GM19025 (cell line): ENCODE data around the gene SAC3D1.

ENCODE experiments used
- ATAC-seq: cut with Tn5 transposase; IDR thresholded peaks from one replicate; pipeline ENCODE4 v1.9.1; 2021; ENCODE audit warnings: mild to moderate bottlenecking, low read depth, moderate library complexity; ENCODE audit not compliant: unreplicated experiment

SAC3D1 gene

GRCh38 chr11:65058419-65059054, 17.5 kb downstream of the SAC3D1 start, which contains the start of gene NAALADL1:
Gene NAALADL1, minus strand, starts transcription at chr11:65058553. Its CDS starts 32 bp downstream, at chr11:65058521.
- ATAC-seq, result no peak

GRCh38 chr11:65059523-65059922, 18.5 kb downstream of the SAC3D1 start:
- ATAC-seq, result no peak

GRCh38 chr11:65059959-65060824, 19.2 kb downstream of the SAC3D1 start:
- ATAC-seq, result no peak

- ATAC-seq, result no peak
Observed at GRCh38 chr11:65060913-65061408, 20.0 kb downstream of the SAC3D1 start.

- ATAC-seq, result no peak
Observed at GRCh38 chr11:65063532-65063931, 22.5 kb downstream of the SAC3D1 start.

- ATAC-seq, result no peak
Observed at GRCh38 chr11:65064847-65065240, 23.8 kb downstream of the SAC3D1 start.

GRCh38 chr11:65065851-65066250, 24.8 kb downstream of the SAC3D1 start:
- ATAC-seq, result no peak

GRCh38 chr11:65066315-65066714, 25.3 kb downstream of the SAC3D1 start:
- ATAC-seq, result no peak

- no peak for ATAC-seq
Observed at GRCh38 chr11:65066805-65067291, 25.8 kb downstream of the SAC3D1 start.

GRCh38 chr11:65067446-65067845, 26.4 kb downstream of the SAC3D1 start:
- ATAC-seq, result no peak

- ATAC-seq, result no peak
Observed at GRCh38 chr11:65069217-65069616, 28.2 kb downstream of the SAC3D1 start.

- ATAC-seq, result no peak
Observed at GRCh38 chr11:65071907-65072630, 31.1 kb downstream of the SAC3D1 start.

- no peak for ATAC-seq
Observed at GRCh38 chr11:65072631-65072966, 31.6 kb downstream of the SAC3D1 start.

- no peak for ATAC-seq
Observed at GRCh38 chr11:65077451-65077850, 36.4 kb downstream of the SAC3D1 start.

GRCh38 chr11:65078151-65078550, 37.1 kb downstream of the SAC3D1 start:
- peak; percentile 55 for ATAC-seq

GRCh38 chr11:65078786-65079342, 37.9 kb downstream of the SAC3D1 start:
- no peak for ATAC-seq

- ATAC-seq, result no peak
Observed at GRCh38 chr11:65083134-65083833, 42.3 kb downstream of the SAC3D1 start.

GRCh38 chr11:65083834-65084597, 43.0 kb downstream of the SAC3D1 start, which contains the start of the genes CDCA5 and ZFPL1:
Gene CDCA5, minus strand, starts transcription at chr11:65084040. Its CDS starts 62 bp downstream, at chr11:65083978.
Gene ZFPL1, plus strand, starts transcription at chr11:65084222. Its CDS starts 477 bp downstream, at chr11:65084699.
- ATAC-seq, result peak; percentile 79
